Right ventricle myocardium superior (tissue), 1 donor: ENCODE results near the gene MDK. TPM values are rescaled to one million over a fixed set of nuclear protein-coding genes. Genes with fewer than 3 reads are reported as not detected.

Experiments used
- ATAC-seq: fragments of 200-7000 bp; cut with Tn5 transposase; one replicate; pipeline ENCODE4 v1.9.1; 2020; ENCODE audit warnings: mild to moderate bottlenecking; ENCODE audit not compliant: poor library complexity
- DNase-seq: peaks from one replicate; pipeline ENCODE4 v3.0.0-alpha.2; 2020
- intact Hi-C: fragments of 100-400 bp; cut with DNase I; formaldehyde crosslinking; loops from one replicate; pipeline ENCODE4 v1.11.2; 2022
- microRNA-seq: library from miRNA; unstranded; fragments of <30 nt; microRNA quantifications from one replicate; pipeline ENCODE4 v1.2.0, GENCODE V29; 2020
- total RNA-seq: library from RNA; stranded (reverse); fragmentation: NEBNext Ultra II Directional; extraction: Animal tissue kit (Norgen Biotek cat#: 25700); gene quantifications from one replicate; pipeline ENCODE4 v1.2.1, GENCODE V29; 2021
- donor health status: DM: no; HTN: yes; CAD: no; lungs with severe emphysema.

Gene MDK
- total RNA-seq, 1 donor from 2014 or later, result 4.7 TPM

DNA sequence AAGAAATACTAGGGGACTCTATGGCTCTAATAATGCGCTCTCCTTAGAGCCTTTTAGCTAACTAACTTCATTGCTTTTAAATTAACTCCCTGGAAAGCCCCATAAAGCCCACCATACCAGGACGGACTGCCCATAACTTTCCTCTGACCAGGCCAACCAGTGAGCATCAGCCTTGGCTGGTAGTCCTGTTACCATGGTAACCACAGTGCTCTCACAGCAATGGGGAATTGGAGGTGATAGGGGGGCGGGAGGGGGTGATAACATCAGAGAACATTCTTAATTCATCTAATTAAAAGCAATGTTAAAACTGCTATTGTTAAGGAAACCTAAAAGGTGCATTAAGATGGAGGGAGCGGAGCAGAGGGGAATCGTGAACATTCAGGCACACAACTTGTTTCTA, 37.3 kb downstream of the MDK start:
- intact Hi-C loops, result loop anchor here (10.0 kb wide), 1 partner anchor 56 kb away; no protein-coding TSS in a partner anchor
- DNase-seq (no peak), ATAC-seq (no peak)

DNA sequence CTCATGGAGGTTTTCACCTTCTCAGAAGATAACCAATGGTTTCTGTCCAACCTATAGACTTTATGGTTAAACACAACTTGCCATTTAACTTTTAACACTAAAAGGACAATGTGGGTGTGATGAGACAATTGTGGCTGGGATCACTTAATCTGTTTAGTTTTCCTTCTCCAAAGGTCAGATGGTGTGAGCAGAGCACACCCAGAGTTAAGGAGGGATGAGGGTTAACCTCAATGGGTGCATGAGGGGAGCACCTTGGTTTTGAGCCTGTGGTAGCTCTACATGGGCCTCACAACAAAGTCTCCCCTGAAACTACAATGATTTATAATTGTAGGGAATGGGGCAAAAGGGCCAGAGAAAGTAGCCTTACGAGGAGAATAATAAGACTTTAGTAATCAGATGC, 39.0 kb downstream of the MDK start:
- ATAC-seq (no peak), DNase-seq (no peak)
- intact Hi-C loops, result no loop called here

DNA sequence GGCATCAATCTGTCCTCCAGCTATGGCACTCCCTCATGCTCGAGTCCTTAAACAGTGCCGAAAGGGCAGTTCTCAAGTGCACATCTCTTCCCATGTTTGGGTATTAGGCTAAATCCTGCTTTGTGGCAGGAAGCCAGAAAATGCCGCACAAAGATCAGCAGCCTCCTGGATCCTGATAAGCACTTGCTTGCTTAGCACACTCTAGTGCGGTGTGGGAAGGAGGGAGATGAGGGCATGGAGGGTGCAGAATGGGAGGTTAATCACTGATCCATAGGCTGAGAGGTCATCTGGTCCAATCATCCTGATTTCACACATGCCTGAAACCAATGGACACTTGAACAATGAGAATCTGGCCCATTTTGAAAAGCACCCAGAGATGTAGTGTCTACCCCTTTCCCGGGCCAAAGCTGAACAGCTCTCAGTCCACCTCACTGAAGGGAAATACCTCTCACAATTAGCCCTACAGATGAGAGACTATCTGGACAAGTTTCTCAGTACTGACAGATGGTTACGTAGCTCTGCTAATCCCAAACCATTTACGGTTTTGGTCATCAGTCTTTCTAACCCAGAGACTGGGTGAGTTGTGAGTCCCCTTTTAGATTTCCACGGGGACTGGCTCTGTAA, 39.9 kb downstream of the MDK start:
- intact Hi-C loops, result no loop called here
- peak; percentile 36 for ATAC-seq
- DNase-seq, result no peak

GRCh38 chr11:46422588-46422987, 41.1 kb downstream of the MDK start:
- ATAC-seq (no peak), DNase-seq (no peak)
- intact Hi-C loops, result no loop called here

DNA sequence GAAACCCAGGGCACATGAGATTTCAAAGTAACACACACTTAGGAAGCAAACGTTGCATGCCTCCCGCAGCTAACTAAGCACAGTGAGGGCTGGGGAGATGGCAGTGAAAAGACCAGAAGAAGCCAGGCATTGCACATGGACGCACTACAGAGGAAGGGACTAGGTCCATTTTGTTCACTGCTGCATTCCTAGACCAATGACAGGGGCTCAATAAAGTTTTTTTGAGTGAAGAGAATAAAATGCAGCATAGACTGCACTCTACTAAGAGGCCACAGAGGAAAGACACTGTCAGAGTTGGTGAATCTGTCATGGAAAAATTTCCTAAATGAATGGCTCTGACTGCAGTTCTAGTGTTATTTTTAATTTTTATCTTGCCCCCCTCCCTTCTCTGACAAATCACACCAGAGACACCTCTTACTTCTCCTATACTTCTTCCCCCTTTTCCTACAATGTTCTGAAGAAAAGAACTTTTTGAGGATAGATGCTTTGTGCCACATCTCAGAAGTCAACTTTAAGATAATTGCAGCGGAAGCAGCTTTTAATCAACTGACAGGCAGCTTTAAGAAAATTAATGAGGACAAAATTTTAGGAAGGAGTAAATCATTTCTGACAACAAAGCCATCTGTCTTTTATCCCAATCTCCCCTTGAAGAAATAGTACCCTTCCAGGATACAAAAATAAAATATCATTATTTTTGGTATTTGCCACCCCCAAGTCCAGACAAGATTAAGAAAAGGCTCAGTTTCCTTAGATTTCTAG, 44.9 kb downstream of the MDK start:
- no peak for DNase-seq
- ATAC-seq, result no peak
- intact Hi-C loops, result no loop called here

DNA sequence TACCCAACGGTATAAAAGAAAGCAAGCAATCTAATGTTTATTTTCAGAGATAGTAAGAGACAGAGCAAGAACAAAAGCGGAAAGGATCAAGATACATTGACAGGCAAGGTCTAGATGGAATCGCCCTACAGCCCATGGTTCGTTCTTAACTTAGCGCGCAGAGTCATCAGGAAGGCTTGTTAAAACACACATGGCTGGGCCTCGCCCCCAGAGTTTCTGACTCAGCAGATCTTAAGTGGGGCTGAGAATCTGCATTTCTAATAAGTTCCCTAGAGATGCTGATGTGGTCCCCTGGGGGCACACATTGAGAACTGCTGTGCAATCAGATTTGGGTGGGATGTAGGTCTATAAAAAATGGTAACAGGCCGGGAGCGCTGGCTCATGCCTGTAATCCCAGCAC, 45.9 kb downstream of the MDK start:
- DNase-seq (no peak), ATAC-seq (no peak)
- intact Hi-C loops, result no loop called here

- ATAC-seq, result no peak
- DNase-seq, result no peak
- intact Hi-C loops, result no loop called here
Measured at GRCh38 chr11:46429717-46430116, 48.2 kb downstream of the MDK start.

DNA sequence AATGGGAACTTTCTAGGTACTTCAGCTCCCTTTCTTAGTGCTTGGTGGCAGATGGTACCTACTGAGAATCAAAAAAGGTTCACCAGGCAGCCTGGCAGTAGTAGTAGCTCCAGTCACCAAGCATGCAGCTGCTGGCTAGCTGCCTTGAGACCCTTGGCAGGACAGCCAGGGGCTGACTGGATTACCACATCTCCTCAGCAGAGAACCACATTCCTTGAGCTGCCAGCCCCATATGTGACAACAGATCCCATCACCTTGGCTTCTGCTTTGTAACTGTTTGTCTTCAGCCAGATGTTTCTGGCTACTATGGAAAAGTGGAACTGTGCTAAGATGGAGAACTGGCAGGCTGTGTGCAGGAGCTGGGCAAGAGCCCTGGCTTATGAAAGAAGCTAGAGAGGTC, 49.7 kb downstream of the MDK start:
- intact Hi-C loops, result no loop called here
- DNase-seq (no peak), ATAC-seq (peak; percentile 12)

Small RNA genes within 50 kb of the gene (microRNA-seq; reads per million reads assigned to microRNA genes)
- gene MIR4688, result not detected

Other genes with a start within 250 kb of the MDK start
- gene CREB3L1, start 104.0 kb upstream of the MDK start, total RNA-seq, result 69.2 TPM
- 65.8 TPM for gene DGKZ, start 34.2 kb upstream of the MDK start, total RNA-seq
- not detected for gene CHRM4, start 10.1 kb downstream of the MDK start, total RNA-seq
- gene AMBRA1, start 212.4 kb downstream of the MDK start, total RNA-seq, result 12.3 TPM
- gene HARBI1, start 235.6 kb downstream of the MDK start, total RNA-seq, result 1.9 TPM
- gene ATG13, start 235.9 kb downstream of the MDK start, total RNA-seq, result 37.4 TPM